Common myeloid progenitor, CD34-positive (primary cell): ENCODE measurements around the gene PAX2.

Experiments used
- CTCF ChIA-PET: fragments of 350-600 bp; sonication (Branson Sonifier 250); formaldehyde crosslinking; loops from one replicate; lab custom pipeline; 2021; ENCODE audit warnings: antibody characterized with exemption; lab: Charles Lee
- POLR2A ChIA-PET: fragments of 350-600 bp; sonication (Branson Sonifier 250); formaldehyde crosslinking; loops from one replicate; lab custom pipeline; 2021; ENCODE audit warnings: antibody characterized with exemption; lab: Charles Lee
- DNase-seq, 3 donors: peaks; one replicate each; pipeline versions ENCODE4 v3.0.0 to v3.0.0-alpha.2; 2013
- H3K27ac ChIP-seq, 2 experiments: 1 replicate in 1 of 2; 2 replicates in 1 of 2; pipeline ENCODE4 v1.7.0; 2013; ENCODE audit warnings: inconsistent platforms in 2 of 2, low read length in 2 of 2, mild to moderate bottlenecking in 2 of 2, low read depth in 1 of 2, moderate library complexity in 1 of 2; ENCODE audit not compliant: severe bottlenecking in 2 of 2, insufficient read depth in 1 of 2, poor library complexity in 1 of 2
- H3K27me3 ChIP-seq, 5 experiments: replicated peaks in 2 of 5; 1 replicate in 3 of 5; 2 replicates in 2 of 5; pipeline versions ENCODE4 v1.6.1 to v1.7.0; 2013; ENCODE audit warnings: low read length in 4 of 5, mild to moderate bottlenecking in 2 of 5, moderate library complexity in 2 of 5, inconsistent platforms in 1 of 5; ENCODE audit not compliant: insufficient read depth in 5 of 5, control insufficient read depth in 4 of 5
- H3K36me3 ChIP-seq, 4 experiments: 1 replicate in 2 of 4; 2 replicates in 2 of 4; pipeline versions ENCODE4 v1.6.1 to v1.7.0; 2013; ENCODE audit warnings: low read length in 3 of 4, control low read depth in 1 of 4, mild to moderate bottlenecking in 1 of 4; ENCODE audit not compliant: control insufficient read depth in 4 of 4, insufficient read depth in 4 of 4
- H3K4me1 ChIP-seq, 4 experiments: 1 replicate in 3 of 4; 2 replicates in 1 of 4; pipeline versions ENCODE4 v1.6.1 to v1.7.1; 2013; ENCODE audit warnings: low read length in 3 of 4, mild to moderate bottlenecking in 3 of 4, control low read depth in 1 of 4, inconsistent platforms in 1 of 4, moderate library complexity in 1 of 4; ENCODE audit not compliant: control insufficient read depth in 4 of 4, insufficient read depth in 4 of 4; ENCODE audit errors: control extremely low read depth in 1 of 4
- H3K4me3 ChIP-seq, 7 experiments: 1 replicate in 4 of 7; 2 replicates in 3 of 7; pipeline versions ENCODE4 v1.5.1 to v1.7.0; 2013; ENCODE audit warnings: mild to moderate bottlenecking in 7 of 7, low read length in 6 of 7, moderate library complexity in 6 of 7, inconsistent platforms in 2 of 7, low read depth in 2 of 7, control low read depth in 1 of 7; ENCODE audit not compliant: insufficient read depth in 4 of 7, control insufficient read depth in 1 of 7; ENCODE audit errors: extremely low read depth in 1 of 7
- H3K9me3 ChIP-seq, 5 experiments: 1 replicate in 4 of 5; 2 replicates in 1 of 5; pipeline versions ENCODE4 v1.6.1 to v1.7.1; 2013; ENCODE audit warnings: low read length in 4 of 5, mild to moderate bottlenecking in 2 of 5, inconsistent platforms in 1 of 5, low read depth in 1 of 5, moderate library complexity in 1 of 5; ENCODE audit not compliant: control insufficient read depth in 4 of 5, insufficient read depth in 2 of 5; ENCODE audit errors: control extremely low read depth in 1 of 5
- WGBS: methylation state at CpG from one replicate; pipeline ENCODE4 v1.1.5; 2013; ENCODE audit not compliant: insufficient coverage; 5-methylcytosine and 5-hydroxymethylcytosine counted together

Gene PAX2

DNA sequence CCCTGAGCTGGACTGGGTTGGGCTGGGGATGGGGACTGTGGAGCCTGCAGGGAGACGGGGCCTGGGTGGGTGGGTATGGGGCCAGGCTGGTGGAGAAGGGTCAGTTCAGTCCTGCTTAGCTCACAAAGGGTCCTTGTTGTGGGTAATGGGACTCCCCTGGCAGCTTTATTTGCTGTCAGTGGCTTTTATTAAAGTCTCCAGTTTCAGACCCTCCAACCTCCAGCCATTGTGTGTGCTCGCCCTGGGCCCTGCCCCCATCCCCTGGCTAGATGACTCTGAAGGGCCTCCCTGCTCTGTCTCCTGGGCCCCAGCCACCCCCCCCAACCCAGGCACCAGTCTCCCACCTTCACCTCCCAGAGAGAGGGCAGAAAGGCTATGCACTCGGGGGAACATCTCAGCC, 123.0 kb downstream of the PAX2 start:
- peaks cover 0 to 57% (median 22%) of the 10 kb centered on the region in 5 experiments for H3K27me3 ChIP-seq
- H3K9me3 ChIP-seq: no peaks in the 10 kb centered on the region
- ChIA-PET CTCF (interaction anchor here (1.5 kb wide), 1 partner anchor 308 kb away, joined by 4 read pairs; no protein-coding TSS in a partner anchor), POLR2A (no interaction called here)
- 80% methylated on average over 2 of the region's 3 CpGs for WGBS
- DNase-seq: no peak
- no peak overlapping the region for H3K4me3 ChIP-seq
- no peaks in the 10 kb centered on the region for H3K4me1 ChIP-seq
- H3K36me3 ChIP-seq: no peaks in the 10 kb centered on the region
- no peak overlapping the region for H3K27ac ChIP-seq

DNA sequence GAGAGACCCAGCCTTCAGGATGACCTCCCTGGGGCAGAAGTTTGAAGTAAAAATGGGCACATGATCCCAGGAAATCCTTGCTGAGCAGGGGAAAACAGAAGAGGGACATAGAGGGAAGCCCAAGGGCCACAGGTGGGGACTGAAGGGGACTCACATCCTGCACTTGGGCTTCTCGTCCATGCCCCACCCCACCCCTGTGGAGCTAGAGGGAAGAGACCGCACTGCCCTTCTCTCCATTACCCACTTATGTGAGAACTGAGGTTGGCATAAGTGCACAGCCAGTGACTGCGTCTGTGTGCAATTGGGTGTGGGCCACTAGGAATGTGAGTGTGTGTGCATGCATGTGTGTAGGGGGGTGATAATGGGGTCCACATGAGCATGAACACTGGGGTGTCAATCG, 124.0 kb downstream of the PAX2 start:
- no peak for DNase-seq
- no peaks in the 10 kb centered on the region for H3K9me3 ChIP-seq
- ChIA-PET CTCF (interaction anchor here (1.1 to 7.6 kb wide), 4 partner anchors 9 to 331 kb away, joined by 3 to 68 read pairs (median 3); no protein-coding TSS in a partner anchor), POLR2A (no interaction called here)
- no peaks in the 10 kb centered on the region for H3K4me1 ChIP-seq
- no peak overlapping the region for H3K4me3 ChIP-seq
- H3K36me3 ChIP-seq: no peaks in the 10 kb centered on the region
- H3K27ac ChIP-seq: no peak overlapping the region
- peaks cover 0 to 47% (median 22%) of the 10 kb centered on the region in 5 experiments for H3K27me3 ChIP-seq
- WGBS: 96% methylated on average over 3 of the region's 4 CpGs

DNA sequence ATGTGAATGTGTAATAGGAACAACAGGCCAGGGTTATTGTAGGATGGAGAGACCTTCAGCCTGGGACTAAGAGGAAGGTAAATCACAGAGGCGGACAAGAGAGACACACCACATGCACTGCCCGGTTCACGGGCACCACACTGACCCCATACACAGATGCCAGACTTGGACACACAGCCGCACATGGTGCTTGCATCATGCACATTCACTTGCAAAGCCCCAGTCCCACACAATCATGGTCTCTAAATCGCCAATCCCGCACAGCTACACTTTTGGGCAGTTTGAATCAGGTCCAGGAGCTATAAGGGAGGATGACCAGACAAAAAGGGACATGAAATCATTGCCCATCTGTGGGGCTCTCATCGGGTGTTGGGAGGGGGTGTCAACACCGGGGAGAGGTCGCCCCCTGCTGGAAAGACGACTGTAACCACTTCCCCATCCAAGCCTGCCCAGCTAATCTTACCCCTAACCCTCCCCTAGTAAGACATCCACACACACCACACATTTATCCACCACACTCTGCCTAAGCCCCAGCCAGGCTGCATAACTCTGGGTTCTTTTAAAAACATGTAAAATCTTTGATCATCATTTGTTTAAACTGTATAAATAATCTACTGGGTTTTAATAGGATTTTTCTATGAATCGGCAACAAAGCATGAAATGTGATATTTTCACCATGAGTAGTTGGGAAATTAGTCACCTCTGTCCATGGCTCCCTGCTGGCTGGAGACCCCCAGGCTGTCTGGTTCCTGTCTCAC, 126.8 kb downstream of the PAX2 start:
- ChIA-PET POLR2A (no interaction called here), CTCF (interaction anchor here (0.7 to 7.6 kb wide), 10 partner anchors 10 to 354 kb away, joined by 3 to 68 read pairs (median 4); no protein-coding TSS in a partner anchor)
- Histone ChIP-seq H3K36me3 (no peaks in the 10 kb centered on the region), H3K9me3 (no peaks in the 10 kb centered on the region), H3K4me3 (no peak overlapping the region), H3K27ac (no peak overlapping the region), H3K27me3 (peaks cover 0 to 26% (median 8%) of the 10 kb centered on the region in 5 experiments), H3K4me1 (no peaks in the 10 kb centered on the region)
- WGBS: 55% methylated on average over 11 of the region's 11 CpGs
- DNase-seq: peak; percentile 44 to 72 (median 66)

DNA sequence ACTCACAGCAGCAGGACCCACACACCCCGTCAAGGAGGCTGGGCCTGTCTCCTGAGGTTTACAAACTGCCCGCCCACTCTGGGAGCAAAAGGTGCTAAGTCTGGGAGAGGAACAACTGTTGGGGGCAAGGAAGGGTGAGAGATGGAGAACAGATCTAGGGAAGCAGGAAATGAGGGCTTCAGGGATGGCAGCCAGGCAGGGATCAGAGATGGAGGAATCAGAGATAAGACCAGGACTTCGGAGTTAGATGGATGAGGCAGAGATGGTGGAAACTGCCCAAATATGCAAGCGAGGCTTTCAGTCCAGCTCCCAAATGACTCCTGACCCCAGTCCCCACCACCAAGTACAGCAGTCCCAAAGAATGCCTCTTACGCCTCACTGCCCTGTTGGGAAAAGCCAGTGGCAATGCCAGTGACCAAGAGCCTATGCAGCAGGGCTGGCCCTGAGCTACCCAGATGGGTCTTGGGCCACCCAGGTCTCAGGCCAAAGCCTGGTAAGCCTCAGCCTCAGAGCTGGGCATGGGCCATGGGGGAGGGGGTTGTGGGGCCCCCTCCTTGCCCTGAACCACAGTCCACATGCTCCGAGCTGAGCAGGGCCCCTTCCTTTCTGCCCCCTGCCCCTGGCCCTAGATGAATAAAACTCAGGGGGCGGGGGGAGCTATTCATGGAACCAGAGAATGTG, 127.9 kb downstream of the PAX2 start:
- ChIA-PET CTCF (interaction anchor here (0.9 to 7.6 kb wide), 4 partner anchors 13 to 310 kb away, joined by 3 to 68 read pairs (median 3); no protein-coding TSS in a partner anchor), POLR2A (no interaction called here)
- Histone ChIP-seq H3K27me3 (peaks cover 0 to 20% (median 5%) of the 10 kb centered on the region in 5 experiments), H3K27ac (no peak overlapping the region), H3K4me1 (peaks cover 0 to 2% (median 0%) of the 10 kb centered on the region in 4 experiments), H3K4me3 (no peak overlapping the region), H3K9me3 (no peaks in the 10 kb centered on the region), H3K36me3 (no peaks in the 10 kb centered on the region)
- WGBS: 74% methylated on average over 3 of the region's 7 CpGs
- DNase-seq: no peak

DNA sequence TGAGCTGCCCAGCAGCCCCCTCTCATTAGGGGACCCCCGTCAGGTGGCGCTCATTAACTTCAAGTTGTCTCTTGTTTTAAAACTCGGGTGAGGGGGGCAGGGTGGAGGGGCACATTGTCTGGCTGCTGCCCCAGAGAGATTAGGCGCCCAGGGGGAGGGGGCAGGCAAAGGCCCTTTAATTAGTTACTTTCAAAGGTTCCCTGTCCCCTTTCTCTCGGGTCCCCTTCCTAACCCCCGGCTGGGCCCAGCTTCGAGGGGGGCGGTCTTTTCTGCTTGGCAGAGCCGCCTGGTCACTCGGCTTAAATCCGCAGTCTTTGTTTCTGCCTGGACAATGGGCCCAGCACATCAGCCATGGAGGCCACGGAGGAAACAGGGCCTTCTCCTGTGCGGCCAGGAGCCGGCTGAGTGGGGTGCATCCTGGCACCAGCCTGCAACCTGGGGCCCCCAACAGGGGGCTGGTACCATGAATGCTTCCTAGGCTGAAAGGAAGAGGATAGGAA, 128.5 kb downstream of the PAX2 start:
- POLR2A ChIA-PET: no interaction called here
- H3K4me1 ChIP-seq: peaks cover 0 to 3% (median 0%) of the 10 kb centered on the region in 4 experiments
- CTCF ChIA-PET: interaction anchor here (0.9 to 7.6 kb wide), 5 partner anchors 13 to 311 kb away, joined by 3 to 68 read pairs (median 3); no protein-coding TSS in a partner anchor
- peaks cover 0 to 14% (median 5%) of the 10 kb centered on the region in 5 experiments for H3K27me3 ChIP-seq
- no peak overlapping the region for H3K4me3 ChIP-seq
- H3K27ac ChIP-seq: no peak overlapping the region
- no peaks in the 10 kb centered on the region for H3K36me3 ChIP-seq
- WGBS: 85% methylated on average over 11 of the region's 14 CpGs
- no peaks in the 10 kb centered on the region for H3K9me3 ChIP-seq
- no peak for DNase-seq

DNA sequence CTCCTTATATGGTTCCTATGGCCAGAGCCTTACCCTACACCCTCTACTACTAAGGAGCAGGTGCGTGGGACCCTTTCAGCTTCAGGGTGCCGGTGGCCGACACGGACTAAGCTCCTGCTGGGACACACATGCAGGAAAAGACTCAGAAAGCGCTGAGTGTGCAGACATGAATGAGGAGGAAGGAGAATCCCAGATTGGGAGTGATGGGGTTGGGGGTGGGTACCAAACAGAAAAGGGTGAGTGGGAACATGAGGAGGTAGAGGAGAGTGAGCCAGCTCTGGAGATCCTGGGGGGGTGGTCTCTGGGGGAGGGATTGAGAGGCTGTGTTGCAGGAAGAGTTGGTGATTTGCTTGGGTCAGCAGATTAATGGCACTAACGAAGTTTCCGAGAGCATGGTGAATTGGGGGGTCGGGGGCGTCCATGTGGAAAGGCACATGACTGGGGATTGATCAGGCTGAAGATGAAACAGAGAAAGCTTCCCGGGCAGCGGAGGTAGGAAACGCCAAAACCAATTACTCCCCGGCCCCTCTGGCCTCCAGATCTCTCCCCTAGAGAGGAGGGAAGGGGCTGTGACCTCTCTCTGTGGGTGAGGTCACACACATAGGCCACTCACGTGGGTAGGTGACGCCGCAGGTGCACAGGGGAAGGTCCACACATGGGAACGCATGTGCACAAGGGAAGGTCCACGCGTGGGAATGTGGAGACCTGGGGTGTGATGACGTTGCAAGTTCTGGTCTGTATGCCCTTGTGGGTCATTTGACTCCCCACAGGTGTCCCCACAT, 129.5 kb downstream of the PAX2 start:
- H3K36me3 ChIP-seq: no peaks in the 10 kb centered on the region
- no peak overlapping the region for H3K4me3 ChIP-seq
- H3K4me1 ChIP-seq: peaks cover 0 to 3% (median 0%) of the 10 kb centered on the region in 4 experiments
- no peaks in the 10 kb centered on the region for H3K9me3 ChIP-seq
- peaks cover 0 to 17% (median 8%) of the 10 kb centered on the region in 5 experiments for H3K27me3 ChIP-seq
- DNase-seq: no peak
- no peak overlapping the region for H3K27ac ChIP-seq
- 88% methylated on average over 18 of the region's 20 CpGs for WGBS
- POLR2A ChIA-PET: no interaction called here
- CTCF ChIA-PET: interaction anchor here (1.1 to 7.6 kb wide), 5 partner anchors 14 to 312 kb away, joined by 3 to 68 read pairs (median 4); no protein-coding TSS in a partner anchor
